ENCODE results near the gene ANTXRL.
"Not testable (repeated sequence)": the region's sequence is repeated elsewhere in the genome, so short reads cannot be mapped to it uniquely, and the experiment has no call there.

DNA sequence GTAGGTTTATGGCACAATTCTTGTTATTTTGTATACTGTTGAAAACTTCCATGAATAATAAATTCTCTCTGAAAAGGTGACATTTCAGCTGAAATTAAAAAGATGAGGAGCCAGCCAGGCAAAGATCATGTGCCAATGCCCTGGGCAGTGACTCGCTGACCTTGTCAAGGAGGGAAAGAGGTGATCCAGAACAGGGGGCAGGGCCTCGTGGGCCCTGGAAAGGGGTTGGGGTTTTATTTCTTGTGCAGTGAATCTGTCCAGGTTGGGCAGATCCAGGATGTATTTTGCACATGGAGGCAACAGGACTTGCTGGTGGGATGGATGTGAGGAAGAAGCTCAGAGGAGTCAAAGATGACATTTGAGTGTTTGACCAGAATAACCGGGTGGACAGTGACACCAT is 31.6 kb upstream of the ANTXRL start:
- TF ChIP-seq, protein P1, sequence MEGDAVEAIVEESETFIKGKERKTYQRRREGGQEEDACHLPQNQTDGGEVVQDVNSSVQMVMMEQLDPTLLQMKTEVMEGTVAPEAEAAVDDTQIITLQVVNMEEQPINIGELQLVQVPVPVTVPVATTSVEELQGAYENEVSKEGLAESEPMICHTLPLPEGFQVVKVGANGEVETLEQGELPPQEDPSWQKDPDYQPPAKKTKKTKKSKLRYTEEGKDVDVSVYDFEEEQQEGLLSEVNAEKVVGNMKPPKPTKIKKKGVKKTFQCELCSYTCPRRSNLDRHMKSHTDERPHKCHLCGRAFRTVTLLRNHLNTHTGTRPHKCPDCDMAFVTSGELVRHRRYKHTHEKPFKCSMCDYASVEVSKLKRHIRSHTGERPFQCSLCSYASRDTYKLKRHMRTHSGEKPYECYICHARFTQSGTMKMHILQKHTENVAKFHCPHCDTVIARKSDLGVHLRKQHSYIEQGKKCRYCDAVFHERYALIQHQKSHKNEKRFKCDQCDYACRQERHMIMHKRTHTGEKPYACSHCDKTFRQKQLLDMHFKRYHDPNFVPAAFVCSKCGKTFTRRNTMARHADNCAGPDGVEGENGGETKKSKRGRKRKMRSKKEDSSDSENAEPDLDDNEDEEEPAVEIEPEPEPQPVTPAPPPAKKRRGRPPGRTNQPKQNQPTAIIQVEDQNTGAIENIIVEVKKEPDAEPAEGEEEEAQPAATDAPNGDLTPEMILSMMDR (IDR thresholded peaks at IDR 0.05), result not testable (repeated sequence)
- TF ChIP-seq POLR2A (IDR thresholded peaks at IDR 0.05), result not testable (repeated sequence)

Measured in tibial nerve (tissue), 3 donors.